Hematopoietic multipotent progenitor cell treated with erythropoietin and hydrocortisone succinate and interleukin-3 and kit ligand, for 17 days (in vitro differentiated cells): ENCODE measurements around the gene HSP90AB1.
A peak's percentile ranks its signal among the peaks of the same experiment; 100 is the strongest.

Source experiments
- DNase-seq: peaks from one replicate; pipeline ENCODE4 v3.0.0-alpha.2; 2015; ENCODE audit warnings: low spot score

Gene HSP90AB1

GRCh38 chr6:44255871-44256774 is 9.2 kb downstream of the HSP90AB1 start:
- no peak for DNase-seq

- no peak for DNase-seq
Observed at GRCh38 chr6:44256775-44257024, 9.8 kb downstream of the HSP90AB1 start.

- DNase-seq, result peak; percentile 82
Observed at GRCh38 chr6:44257025-44257752, 10.3 kb downstream of the HSP90AB1 start, which contains the start of gene SLC35B2. Gene SLC35B2, minus strand, starts transcription at chr6:44257528. Its CDS starts 118 bp downstream, at chr6:44257410.

- DNase-seq, result peak; percentile 7
Observed at GRCh38 chr6:44257753-44258324, 10.9 kb downstream of the HSP90AB1 start.

GRCh38 chr6:44258325-44258863 is 11.5 kb downstream of the HSP90AB1 start:
- DNase-seq, result no peak

- no peak for DNase-seq
Observed at GRCh38 chr6:44258921-44259320, 12.0 kb downstream of the HSP90AB1 start.

- no peak for DNase-seq
Observed at GRCh38 chr6:44260011-44260410, 13.1 kb downstream of the HSP90AB1 start.

GRCh38 chr6:44260451-44261297 is 13.8 kb downstream of the HSP90AB1 start:
- DNase-seq, result no peak

- DNase-seq, result no peak
Observed at GRCh38 chr6:44261581-44261980, 14.7 kb downstream of the HSP90AB1 start.

- no peak for DNase-seq
Observed at GRCh38 chr6:44262467-44263353, 15.8 kb downstream of the HSP90AB1 start.

- no peak for DNase-seq
Observed at GRCh38 chr6:44263354-44264100, 16.6 kb downstream of the HSP90AB1 start.

- no peak for DNase-seq
Observed at GRCh38 chr6:44264154-44265006, 17.5 kb downstream of the HSP90AB1 start.

- DNase-seq, result peak; percentile 81
Observed at GRCh38 chr6:44265007-44265721, 18.3 kb downstream of the HSP90AB1 start, which contains the start of gene NFKBIE. Gene NFKBIE, minus strand, starts transcription at chr6:44265551. Its CDS starts 205 bp downstream, at chr6:44265346.

- DNase-seq, result no peak
Observed at GRCh38 chr6:44265722-44266233, 18.9 kb downstream of the HSP90AB1 start.

GRCh38 chr6:44266347-44266746 is 19.4 kb downstream of the HSP90AB1 start:
- DNase-seq, result no peak

- DNase-seq, result no peak
Observed at GRCh38 chr6:44267252-44267651, 20.4 kb downstream of the HSP90AB1 start.

GRCh38 chr6:44268095-44268628 is 21.3 kb downstream of the HSP90AB1 start:
- peak; percentile 76 for DNase-seq
